DOHH2 (cell line): ENCODE results near the gene EPG5.

ENCODE experiments used
- CTCF ChIP-seq: fragments of 200-600 bp; sonication (generic); IDR thresholded peaks from one replicate; pipeline ENCODE4 v1.5.1; 2014; ENCODE audit warnings: antibody characterized with exemption, mild to moderate bottlenecking, low read depth, low read length; ENCODE audit not compliant: poor library complexity, severe bottlenecking
- EZH2phosphoT487 ChIP-seq: fragments of 200-600 bp; sonication (generic); IDR thresholded peaks from 2 replicates; pipeline ENCODE4 v1.6.1; 2017; ENCODE audit warnings: borderline replicate concordance, mild to moderate bottlenecking, antibody characterized with exemption, low read length, moderate library complexity, mixed read lengths

DNA sequence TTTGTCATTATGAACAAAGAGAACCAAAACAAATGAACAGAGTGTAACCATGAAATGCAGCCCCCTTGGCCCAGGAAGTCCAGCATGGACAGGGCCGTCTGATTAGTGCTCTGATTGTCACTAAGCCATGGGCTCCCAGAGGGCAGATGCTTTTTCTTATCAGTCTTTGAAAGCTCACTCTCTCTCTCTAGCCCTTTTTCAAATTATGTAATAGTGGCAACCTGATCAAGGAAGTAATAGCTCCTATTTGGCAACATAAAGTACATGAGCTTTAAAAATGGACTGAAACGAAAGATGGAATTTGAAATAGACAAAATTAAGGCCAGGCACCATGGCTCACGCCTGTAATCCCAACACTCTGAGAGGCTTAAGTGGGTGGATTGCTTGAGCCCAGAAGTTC, 32.4 kb upstream of the EPG5 start:
- TF ChIP-seq CTCF (no peak), EZH2phosphoT487 (no peak)
